Measurements from ENCODE around the gene JMJD1C.

The JMJD1C gene

DNA sequence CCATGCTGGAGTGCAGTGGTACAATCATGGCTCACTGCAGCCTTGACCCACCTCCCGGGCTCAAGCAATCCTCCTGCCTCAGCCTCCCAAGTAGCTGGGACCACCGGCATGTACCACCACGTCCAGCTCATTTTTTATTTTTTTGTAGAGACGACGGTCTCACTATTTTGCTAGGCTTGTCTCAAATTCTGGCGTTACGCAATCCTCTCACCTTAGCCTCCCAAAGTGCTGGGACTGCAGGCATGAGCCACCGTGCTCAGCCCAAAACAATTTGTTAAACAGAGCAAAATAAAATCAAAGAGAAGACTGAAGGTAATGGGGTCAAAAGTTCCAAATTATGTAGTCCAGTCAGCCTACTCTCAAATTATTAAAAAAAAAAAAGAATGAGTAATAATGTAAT, 8.7 kb upstream of the JMJD1C start:
- Histone ChIP-seq H3K9me3 (ENCODE audit: insufficient read depth, low read length) (no peaks in the 10 kb centered on the region), H3K79me2 (ENCODE audit: low read length) (peaks cover 21% of the 10 kb centered on the region), H3K4me3 (ENCODE audit: low read length) (no peak overlapping the region), H4K20me1 (ENCODE audit: insufficient read depth, low read length) (peaks cover 7% of the 10 kb centered on the region), H3K4me1 (ENCODE audit: low read length) (peaks cover 8% of the 10 kb centered on the region; the same call in 1 of the 2 replicates), H3K27me3 (ENCODE audit: low read depth, low read length) (no peaks in the 10 kb centered on the region), H3K4me2 (ENCODE audit: low read length) (no peak overlapping the region), H3K27ac (ENCODE audit: low read length) (no peak overlapping the region), H2AFZ (ENCODE audit: low read depth, low read length) (no peak overlapping the region), H3K36me3 (replicated peaks; ENCODE audit: low read depth, low read length) (no peaks in the 10 kb centered on the region), H3K9ac (ENCODE audit: low read length) (no peak overlapping the region)
- TF ChIP-seq CTCF (IDR thresholded peaks at IDR 0.05; ENCODE audit: low read depth, low read length) (no peak), EZH2phosphoT487 (IDR thresholded peaks at IDR 0.05; ENCODE audit: low read depth) (no peak)

DNA sequence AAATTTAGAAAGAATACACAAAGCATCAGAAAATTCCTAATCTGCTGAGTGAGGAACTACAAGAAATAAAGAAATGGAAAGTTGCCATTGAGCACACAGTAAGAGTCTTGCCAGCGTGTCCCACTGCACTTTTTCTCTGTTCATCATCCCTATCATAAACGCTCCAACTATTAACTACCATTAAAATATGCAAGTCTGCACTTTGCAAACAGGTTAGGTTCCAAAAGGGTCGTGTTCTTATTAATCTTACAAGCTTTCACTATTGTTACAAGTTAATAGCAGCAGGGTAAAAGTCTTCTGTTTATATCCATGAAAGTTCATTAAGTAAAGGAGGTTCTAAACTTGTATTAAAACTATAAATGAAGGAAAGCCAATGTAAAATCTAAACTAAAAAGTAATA, 5.2 kb upstream of the JMJD1C start:
- TF ChIP-seq CTCF (IDR thresholded peaks at IDR 0.05; ENCODE audit: low read depth, low read length): no peak
- no peak for TF ChIP-seq EZH2phosphoT487 (IDR thresholded peaks at IDR 0.05; ENCODE audit: low read depth)
- Histone ChIP-seq H3K36me3 (replicated peaks; ENCODE audit: low read depth, low read length) (no peaks in the 10 kb centered on the region), H3K27me3 (ENCODE audit: low read depth, low read length) (no peaks in the 10 kb centered on the region), H3K4me3 (ENCODE audit: low read length) (no peak overlapping the region), H3K9me3 (ENCODE audit: insufficient read depth, low read length) (no peaks in the 10 kb centered on the region), H3K79me2 (ENCODE audit: low read length) (peaks cover 7% of the 10 kb centered on the region), H2AFZ (ENCODE audit: low read depth, low read length) (no peak overlapping the region), H3K4me2 (ENCODE audit: low read length) (no peak overlapping the region), H4K20me1 (ENCODE audit: insufficient read depth, low read length) (peaks cover 7% of the 10 kb centered on the region), H3K4me1 (ENCODE audit: low read length) (peaks cover 13% of the 10 kb centered on the region; the same call in 1 of the 2 replicates), H3K9ac (ENCODE audit: low read length) (no peak overlapping the region), H3K27ac (ENCODE audit: low read length) (no peak overlapping the region)

DNA sequence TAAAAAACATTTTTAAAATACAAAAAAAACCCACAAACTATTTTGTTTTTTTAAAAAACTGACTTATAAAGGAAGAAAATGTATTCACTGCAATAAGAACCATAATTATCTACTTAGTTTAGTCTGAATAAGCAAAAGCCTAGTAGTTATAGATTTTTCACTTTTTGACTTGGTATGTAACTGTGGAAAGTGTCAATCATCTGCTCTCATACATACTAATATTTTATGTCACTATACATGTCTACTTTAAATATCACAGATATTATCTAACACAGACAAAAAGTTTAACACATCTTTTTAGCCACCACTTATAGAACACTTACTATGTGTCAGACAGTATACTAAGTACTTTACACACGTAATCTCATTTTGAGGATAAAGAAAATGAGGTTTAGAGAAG, 3.2 kb upstream of the JMJD1C start:
- Histone ChIP-seq H3K4me1 (ENCODE audit: low read length) (peaks cover 17% of the 10 kb centered on the region; the same call in 1 of the 2 replicates), H3K9me3 (ENCODE audit: insufficient read depth, low read length) (no peaks in the 10 kb centered on the region), H3K4me2 (ENCODE audit: low read length) (no peak overlapping the region), H3K79me2 (ENCODE audit: low read length) (peaks cover 7% of the 10 kb centered on the region), H3K4me3 (ENCODE audit: low read length) (no peak overlapping the region), H2AFZ (ENCODE audit: low read depth, low read length) (no peak overlapping the region), H3K9ac (ENCODE audit: low read length) (no peak overlapping the region), H3K27me3 (ENCODE audit: low read depth, low read length) (no peaks in the 10 kb centered on the region), H3K27ac (ENCODE audit: low read length) (no peak overlapping the region), H4K20me1 (ENCODE audit: insufficient read depth, low read length) (peaks cover 17% of the 10 kb centered on the region), H3K36me3 (replicated peaks; ENCODE audit: low read depth, low read length) (no peaks in the 10 kb centered on the region)
- TF ChIP-seq EZH2phosphoT487 (IDR thresholded peaks at IDR 0.05; ENCODE audit: low read depth) (no peak), CTCF (IDR thresholded peaks at IDR 0.05; ENCODE audit: low read depth, low read length) (no peak)

DNA sequence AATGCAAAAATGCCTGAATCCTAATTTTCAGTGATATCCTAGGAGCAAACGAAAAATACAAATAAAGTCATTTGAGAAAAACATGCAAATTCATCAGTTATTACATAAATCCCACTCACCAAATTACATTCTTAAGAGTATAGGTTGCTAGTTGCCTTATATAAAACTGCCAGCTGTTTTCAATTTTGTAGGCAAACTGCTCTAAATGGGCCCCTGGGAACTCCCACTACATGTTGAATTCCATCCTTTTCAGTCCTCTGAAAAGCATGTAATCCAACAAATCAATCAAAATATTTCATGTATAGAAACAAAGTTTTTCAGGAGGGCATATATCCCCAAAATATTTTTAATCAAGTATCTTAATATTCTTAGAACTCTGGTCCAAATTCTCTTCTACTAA, 2.1 kb upstream of the JMJD1C start:
- Histone ChIP-seq H3K27ac (ENCODE audit: low read length) (no peak overlapping the region), H3K79me2 (ENCODE audit: low read length) (peaks cover 7% of the 10 kb centered on the region), H3K9ac (ENCODE audit: low read length) (no peak overlapping the region), H3K27me3 (ENCODE audit: low read depth, low read length) (no peaks in the 10 kb centered on the region), H3K36me3 (replicated peaks; ENCODE audit: low read depth, low read length) (no peaks in the 10 kb centered on the region), H4K20me1 (ENCODE audit: insufficient read depth, low read length) (peaks cover 18% of the 10 kb centered on the region), H3K9me3 (ENCODE audit: insufficient read depth, low read length) (no peaks in the 10 kb centered on the region), H2AFZ (ENCODE audit: low read depth, low read length) (no peak overlapping the region), H3K4me2 (ENCODE audit: low read length) (no peak overlapping the region), H3K4me3 (ENCODE audit: low read length) (no peak overlapping the region), H3K4me1 (ENCODE audit: low read length) (peaks cover 17% of the 10 kb centered on the region; the same call in 1 of the 2 replicates)
- TF ChIP-seq EZH2phosphoT487 (IDR thresholded peaks at IDR 0.05; ENCODE audit: low read depth) (no peak), CTCF (IDR thresholded peaks at IDR 0.05; ENCODE audit: low read depth, low read length) (no peak)
